HCT116 (cell line): ENCODE results near the gene APP.

Experiments
- EZH2 ChIP-seq: fragments of 200-600 bp; sonication (generic); IDR thresholded peaks from 2 replicates; pipeline ENCODE4 v1.6.1; 2017; ENCODE audit warnings: antibody characterized with exemption, mixed run types
- POLR2A ChIP-seq: IDR thresholded peaks from 2 replicates; pipeline ENCODE4 v1.7.0; 2011; ENCODE audit warnings: borderline replicate concordance; ENCODE audit not compliant: insufficient read depth, insufficient read length; ENCODE audit errors: extremely low read depth
- SP1 ChIP-seq: IDR thresholded peaks from 2 replicates; pipeline ENCODE4 v1.6.1; 2012; ENCODE audit warnings: low read depth
- ZNF274 ChIP-seq: fragments of 200-500 bp; sonication (Bioruptor generic); IDR thresholded peaks from 2 replicates; pipeline ENCODE4 v1.6.1; 2014; ENCODE audit warnings: mild to moderate bottlenecking, low read depth, low read length, inconsistent platforms
- TF ChIP-seq, protein P1 (sequence below), 3 experiments: fragments of 200-600 bp in 1 of 3; sonication (generic) in 1 of 3; IDR thresholded peaks in 2 of 3; conservative IDR thresholded peaks in 1 of 3; 2 replicates each; pipeline ENCODE4 v1.5.1; 2012 to 2017; ENCODE audit warnings: low read depth in 2 of 3, low read length in 2 of 3, antibody characterized with exemption in 1 of 3, borderline replicate concordance in 1 of 3, control low read depth in 1 of 3, mild to moderate bottlenecking in 1 of 3, mixed read lengths in 1 of 3, mixed run types in 1 of 3, moderate library complexity in 1 of 3; ENCODE audit not compliant: insufficient read depth in 1 of 3
- TF ChIP-seq, protein P2 (sequence below): IDR thresholded peaks from 2 replicates; pipeline ENCODE4 v1.6.1; 2012; ENCODE audit warnings: low read depth

GRCh38 chr21:26212220-26212619 is 41.6 kb upstream of the APP start:
- TF ChIP-seq, protein P1, sequence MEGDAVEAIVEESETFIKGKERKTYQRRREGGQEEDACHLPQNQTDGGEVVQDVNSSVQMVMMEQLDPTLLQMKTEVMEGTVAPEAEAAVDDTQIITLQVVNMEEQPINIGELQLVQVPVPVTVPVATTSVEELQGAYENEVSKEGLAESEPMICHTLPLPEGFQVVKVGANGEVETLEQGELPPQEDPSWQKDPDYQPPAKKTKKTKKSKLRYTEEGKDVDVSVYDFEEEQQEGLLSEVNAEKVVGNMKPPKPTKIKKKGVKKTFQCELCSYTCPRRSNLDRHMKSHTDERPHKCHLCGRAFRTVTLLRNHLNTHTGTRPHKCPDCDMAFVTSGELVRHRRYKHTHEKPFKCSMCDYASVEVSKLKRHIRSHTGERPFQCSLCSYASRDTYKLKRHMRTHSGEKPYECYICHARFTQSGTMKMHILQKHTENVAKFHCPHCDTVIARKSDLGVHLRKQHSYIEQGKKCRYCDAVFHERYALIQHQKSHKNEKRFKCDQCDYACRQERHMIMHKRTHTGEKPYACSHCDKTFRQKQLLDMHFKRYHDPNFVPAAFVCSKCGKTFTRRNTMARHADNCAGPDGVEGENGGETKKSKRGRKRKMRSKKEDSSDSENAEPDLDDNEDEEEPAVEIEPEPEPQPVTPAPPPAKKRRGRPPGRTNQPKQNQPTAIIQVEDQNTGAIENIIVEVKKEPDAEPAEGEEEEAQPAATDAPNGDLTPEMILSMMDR (IDR thresholded peaks at IDR 0.05 in 2 of 3, conservative IDR thresholded peaks at IDR 0.05 in 1 of 3; ENCODE audit: borderline replicate concordance in 1 of 3, insufficient read depth in 1 of 3, low read depth in 2 of 3, low read length in 2 of 3): no peak
- no peak for TF ChIP-seq ZNF274
- TF ChIP-seq, protein P2, sequence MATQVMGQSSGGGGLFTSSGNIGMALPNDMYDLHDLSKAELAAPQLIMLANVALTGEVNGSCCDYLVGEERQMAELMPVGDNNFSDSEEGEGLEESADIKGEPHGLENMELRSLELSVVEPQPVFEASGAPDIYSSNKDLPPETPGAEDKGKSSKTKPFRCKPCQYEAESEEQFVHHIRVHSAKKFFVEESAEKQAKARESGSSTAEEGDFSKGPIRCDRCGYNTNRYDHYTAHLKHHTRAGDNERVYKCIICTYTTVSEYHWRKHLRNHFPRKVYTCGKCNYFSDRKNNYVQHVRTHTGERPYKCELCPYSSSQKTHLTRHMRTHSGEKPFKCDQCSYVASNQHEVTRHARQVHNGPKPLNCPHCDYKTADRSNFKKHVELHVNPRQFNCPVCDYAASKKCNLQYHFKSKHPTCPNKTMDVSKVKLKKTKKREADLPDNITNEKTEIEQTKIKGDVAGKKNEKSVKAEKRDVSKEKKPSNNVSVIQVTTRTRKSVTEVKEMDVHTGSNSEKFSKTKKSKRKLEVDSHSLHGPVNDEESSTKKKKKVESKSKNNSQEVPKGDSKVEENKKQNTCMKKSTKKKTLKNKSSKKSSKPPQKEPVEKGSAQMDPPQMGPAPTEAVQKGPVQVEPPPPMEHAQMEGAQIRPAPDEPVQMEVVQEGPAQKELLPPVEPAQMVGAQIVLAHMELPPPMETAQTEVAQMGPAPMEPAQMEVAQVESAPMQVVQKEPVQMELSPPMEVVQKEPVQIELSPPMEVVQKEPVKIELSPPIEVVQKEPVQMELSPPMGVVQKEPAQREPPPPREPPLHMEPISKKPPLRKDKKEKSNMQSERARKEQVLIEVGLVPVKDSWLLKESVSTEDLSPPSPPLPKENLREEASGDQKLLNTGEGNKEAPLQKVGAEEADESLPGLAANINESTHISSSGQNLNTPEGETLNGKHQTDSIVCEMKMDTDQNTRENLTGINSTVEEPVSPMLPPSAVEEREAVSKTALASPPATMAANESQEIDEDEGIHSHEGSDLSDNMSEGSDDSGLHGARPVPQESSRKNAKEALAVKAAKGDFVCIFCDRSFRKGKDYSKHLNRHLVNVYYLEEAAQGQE: no peak
- no peak for TF ChIP-seq EZH2
- TF ChIP-seq POLR2A: no peak
- TF ChIP-seq SP1: no peak
